Natural killer cell (primary cell): ENCODE data around the gene MUC12. TPM values are rescaled to one million over a fixed set of nuclear protein-coding genes. Genes with fewer than 3 reads are reported as not detected.
"Not testable (repeated sequence)": the region's sequence is repeated elsewhere in the genome, so short reads cannot be mapped to it uniquely, and the experiment has no call there.

Source experiments
- ATAC-seq, 3 donors: fragments of 150-1000 bp in 2 of 3; fragments of 200-7000 bp in 1 of 3; cut with Tn5 transposase; 1 replicate in 1 of 3; 2 replicates in 2 of 3; pipeline ENCODE4 v1.10.0; 2021; ENCODE audit warnings: mild to moderate bottlenecking in 2 of 3, moderate library complexity in 2 of 3
- DNase-seq, 2 donors: peaks; one replicate each; pipeline versions ENCODE4 v3.0.0 to v3.0.0-alpha.2; 2013 to 2021; ENCODE audit warnings: mixed read lengths in 1 of 2
- H3K27ac ChIP-seq: one replicate; pipeline ENCODE4 v1.5.1; 2013; ENCODE audit warnings: mild to moderate bottlenecking, low read length
- H3K27me3 ChIP-seq: one replicate; pipeline ENCODE4 v1.6.1; 2013; ENCODE audit warnings: low read length; ENCODE audit not compliant: control insufficient read depth, insufficient read depth
- H3K36me3 ChIP-seq: one replicate; pipeline ENCODE4 v1.6.1; 2013; ENCODE audit warnings: low read length; ENCODE audit not compliant: control insufficient read depth, insufficient read depth
- H3K4me1 ChIP-seq: one replicate; pipeline ENCODE4 v1.6.1; 2013; ENCODE audit warnings: low read length; ENCODE audit not compliant: control insufficient read depth, insufficient read depth
- H3K4me3 ChIP-seq: one replicate; pipeline ENCODE4 v1.5.1; 2013; ENCODE audit warnings: low read length
- H3K9me3 ChIP-seq: one replicate; pipeline ENCODE4 v1.6.1; 2013; ENCODE audit warnings: low read length; ENCODE audit not compliant: control insufficient read depth, insufficient read depth
- H3K27ac Mint-ChIP-seq, 2 donors: one replicate each; pipeline ENCODE4 v1.8.0; 2022; ENCODE audit warnings: mild to moderate bottlenecking in 2 of 2, mixed read lengths in 2 of 2, moderate library complexity in 1 of 2
- H3K27me3 Mint-ChIP-seq, 2 donors: one replicate each; pipeline ENCODE4 v1.8.0; 2022; ENCODE audit warnings: low read depth in 2 of 2, mixed read lengths in 2 of 2
- H3K36me3 Mint-ChIP-seq: one replicate; pipeline ENCODE4 v1.8.0; 2022; ENCODE audit warnings: mixed read lengths
- H3K4me1 Mint-ChIP-seq, 2 donors: one replicate each; pipeline ENCODE4 v1.8.0; 2022; ENCODE audit warnings: mixed read lengths in 2 of 2
- H3K4me3 Mint-ChIP-seq: one replicate; pipeline ENCODE4 v1.8.0; 2022; ENCODE audit warnings: mild to moderate bottlenecking, moderate library complexity, mixed read lengths
- H3K9me3 Mint-ChIP-seq, 2 donors: one replicate each; pipeline ENCODE4 v1.8.0; 2022; ENCODE audit warnings: mixed read lengths in 2 of 2
- CTCF ChIP-seq: fragments of 200-600 bp; IDR thresholded peaks from one replicate; pipeline ENCODE4 v1.8.0; 2022; ENCODE audit warnings: antibody characterized with exemption
- WGBS: methylation state at CpG from one replicate; pipeline ENCODE4 v1.1.7; 2013; ENCODE audit warnings: missing lambda C conversion rate; ENCODE audit not compliant: insufficient coverage; 5-methylcytosine and 5-hydroxymethylcytosine counted together
- intact Hi-C: fragments of 100-400 bp; cut with micrococcal nuclease; formaldehyde crosslinking; loops from one replicate; pipeline ENCODE4 v1.14.2; 2022
- total RNA-seq, 4 donors: library from RNA; stranded (reverse); fragments of 120-200 nt in 1 of 4; gene quantifications; one replicate each; pipeline versions ENCODE4 v1.2.3 to v1.2.4, GENCODE V29; 2013 to 2022

MUC12 gene
- total RNA-seq, 3 donors from 2014 or later (not counting 1 experiment from before 2014, with no cell fraction given): 1.2 to 4.6 TPM; not detected in 1

DNA sequence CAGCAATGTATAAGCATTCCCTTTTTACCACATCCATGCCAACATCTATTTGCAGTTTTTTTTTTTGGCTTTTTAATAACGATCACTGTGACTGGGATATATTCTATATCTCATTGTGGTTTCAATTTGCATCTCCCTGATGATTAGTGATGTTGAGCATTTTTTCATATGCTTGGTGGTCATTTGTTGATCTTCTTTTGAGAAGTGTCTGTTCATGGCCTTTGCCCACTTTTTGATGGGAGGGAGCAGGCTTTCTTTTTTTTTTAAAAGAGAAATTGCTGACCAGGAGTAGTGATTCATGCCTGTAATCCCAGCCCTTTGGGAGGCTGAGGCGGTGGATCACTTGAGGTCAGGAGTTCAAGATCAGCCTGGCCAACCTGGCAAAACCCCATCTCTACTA lies 54.5 kb downstream of the MUC12 start:
- Histone ChIP-seq H3K4me3 (no peak overlapping the region), H3K9me3 (no peaks in the 10 kb centered on the region), H3K36me3 (no peaks in the 10 kb centered on the region), H3K4me1 (peaks cover under 1% of the 10 kb centered on the region), H3K27ac (no peak overlapping the region), H3K27me3 (no peaks in the 10 kb centered on the region)
- Mint-ChIP-seq H3K36me3 (no peaks in the 10 kb centered on the region), H3K4me3 (no peak overlapping the region), H3K9me3 (no peaks in the 10 kb centered on the region), H3K27me3 (peaks cover 6 to 9% of the 10 kb centered on the region in 2 donors), H3K27ac (no peak overlapping the region), H3K4me1 (peaks cover 0 to 1% of the 10 kb centered on the region in 2 donors)
- ATAC-seq: no peak
- intact Hi-C loops: no loop called here
- WGBS: 83% methylated on average over 2 of the region's 2 CpGs
- no peak for TF ChIP-seq CTCF
- DNase-seq: no peak

- H3K36me3 ChIP-seq: no peaks in the 10 kb centered on the region
- H3K27ac ChIP-seq: no peak overlapping the region
- Mint-ChIP-seq H3K9me3 (no peaks in the 10 kb centered on the region), H3K27ac (no peak overlapping the region), H3K4me1 (no peaks in the 10 kb centered on the region), H3K36me3 (no peaks in the 10 kb centered on the region), H3K27me3 (peaks cover 6 to 8% of the 10 kb centered on the region in 2 donors), H3K4me3 (no peak overlapping the region)
- peaks cover 4% of the 10 kb centered on the region for H3K9me3 ChIP-seq
- DNase-seq (no peak), ATAC-seq (no peak)
- WGBS: 21% methylated on average over 7 of the region's 7 CpGs
- no peaks in the 10 kb centered on the region for H3K4me1 ChIP-seq
- TF ChIP-seq CTCF: no peak
- no peak overlapping the region for H3K4me3 ChIP-seq
- intact Hi-C loops: no loop called here
- no peaks in the 10 kb centered on the region for H3K27me3 ChIP-seq
These were observed 61.7 kb downstream of the MUC12 start for GRCh38 chr7:101031082-101031481.

GRCh38 chr7:101035941-101036340 lies 66.6 kb downstream of the MUC12 start:
- Histone ChIP-seq H3K9me3 (peaks cover 4% of the 10 kb centered on the region), H3K27ac (no peak overlapping the region), H3K27me3 (no peaks in the 10 kb centered on the region), H3K4me3 (no peak overlapping the region), H3K4me1 (no peaks in the 10 kb centered on the region), H3K36me3 (no peaks in the 10 kb centered on the region)
- TF ChIP-seq CTCF: no peak
- WGBS: 71% methylated on average over 4 of the region's 4 CpGs
- no peak overlapping the region for H3K4me3 Mint-ChIP-seq
- ATAC-seq (no peak), DNase-seq (no peak)
- H3K9me3 Mint-ChIP-seq: no peaks in the 10 kb centered on the region
- H3K27ac Mint-ChIP-seq: no peak overlapping the region
- intact Hi-C loops: no loop called here
- H3K36me3 Mint-ChIP-seq: no peaks in the 10 kb centered on the region
- H3K4me1 Mint-ChIP-seq: no peaks in the 10 kb centered on the region
- peaks cover 3 to 4% of the 10 kb centered on the region in 2 donors for H3K27me3 Mint-ChIP-seq

DNA sequence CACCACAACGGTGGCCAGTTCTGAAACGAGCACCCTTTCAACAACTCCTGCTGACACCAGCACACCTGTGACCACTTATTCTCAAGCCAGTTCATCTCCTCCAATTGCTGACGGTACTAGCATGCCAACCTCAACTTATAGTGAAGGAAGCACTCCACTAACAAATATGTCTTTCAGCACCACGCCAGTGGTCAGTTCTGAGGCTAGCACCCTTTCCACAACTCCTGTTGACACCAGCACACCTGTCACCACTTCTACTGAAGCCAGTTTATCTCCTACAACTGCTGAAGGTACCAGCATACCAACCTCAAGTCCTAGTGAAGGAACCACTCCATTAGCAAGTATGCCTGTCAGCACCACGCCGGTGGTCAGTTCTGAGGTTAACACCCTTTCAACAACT lies 71.9 kb downstream of the MUC12 start:
- H3K36me3 ChIP-seq, DNase-seq, H3K27ac Mint-ChIP-seq, H3K27me3 Mint-ChIP-seq, H3K9me3 Mint-ChIP-seq, H3K4me3 Mint-ChIP-seq, H3K4me1 Mint-ChIP-seq, H3K36me3 Mint-ChIP-seq, H3K9me3 ChIP-seq, H3K27me3 ChIP-seq, H3K4me3 ChIP-seq, ATAC-seq, H3K4me1 ChIP-seq, intact Hi-C loops, H3K27ac ChIP-seq: not testable (repeated sequence)
- 88% methylated on average over 6 of the region's 6 CpGs for WGBS
